Activated CD8-positive, alpha-beta memory T cell treated with anti-CD3 and anti-CD28 coated beads, Interleukin-2, amount 10 ng/mL, durations not matched to agents 7 days and 5 days (primary cell): ENCODE measurements around the gene ATP1A1. TPM values are rescaled to one million over a fixed set of nuclear protein-coding genes. Genes with fewer than 3 reads are reported as not detected.

Source experiments
- ATAC-seq: fragments of 150-1000 bp; cut with Tn5 transposase; one replicate; pipeline ENCODE4 v1.10.0; 2021; ENCODE audit warnings: moderate library complexity
- CTCF ChIA-PET: fragments of 350-600 bp; sonication (Branson Sonifier 250); formaldehyde crosslinking; loops from one replicate; lab custom pipeline; 2021; ENCODE audit warnings: antibody characterized with exemption; lab: Charles Lee
- DNase-seq: peaks from one replicate; pipeline ENCODE4 v3.0.0-alpha.2; 2020
- H3K27ac Mint-ChIP-seq: one replicate; pipeline ENCODE4 v1.8.0; 2021; ENCODE audit warnings: mild to moderate bottlenecking, mixed read lengths
- H3K27me3 Mint-ChIP-seq: one replicate; pipeline ENCODE4 v1.8.0; 2021; ENCODE audit warnings: mixed read lengths
- H3K36me3 Mint-ChIP-seq: one replicate; pipeline ENCODE4 v1.8.0; 2021; ENCODE audit warnings: mild to moderate bottlenecking, mixed read lengths
- H3K4me1 Mint-ChIP-seq: one replicate; pipeline ENCODE4 v1.8.0; 2021; ENCODE audit warnings: mixed read lengths
- H3K4me3 Mint-ChIP-seq: one replicate; pipeline ENCODE4 v1.8.0; 2021; ENCODE audit warnings: mild to moderate bottlenecking, moderate library complexity, mixed read lengths
- H3K9me3 Mint-ChIP-seq: one replicate; pipeline ENCODE4 v1.8.0; 2022; ENCODE audit warnings: low read depth, mixed read lengths
- total RNA-seq, 2 experiments: library from RNA; stranded (reverse); gene quantifications; one replicate each; pipeline ENCODE4 v1.2.3, GENCODE V29; 2021

ATP1A1 gene
- total RNA-seq, 2 experiments from 2014 or later, result 169 to 206 TPM

GRCh38 chr1:116377541-116378529 is 4.8 kb downstream of the ATP1A1 start:
- CTCF ChIA-PET, result interaction anchor here (0.6 to 3.7 kb wide), 4 partner anchors 10 to 108 kb away, joined by 3 to 14 read pairs (median 3); no protein-coding TSS in a partner anchor
- peaks cover 14% of the 10 kb centered on the region for H3K36me3 Mint-ChIP-seq
- peaks cover 64% of the 10 kb centered on the region for H3K4me1 Mint-ChIP-seq
- H3K27ac Mint-ChIP-seq, result peak overlapping the region; percentile 92
- H3K4me3 Mint-ChIP-seq, result peak overlapping the region; percentile 80
- DNase-seq, result peak; percentile 67
- H3K9me3 Mint-ChIP-seq, result no peaks in the 10 kb centered on the region
- H3K27me3 Mint-ChIP-seq, result no peaks in the 10 kb centered on the region
- peak; percentile 66 for ATAC-seq

- CTCF ChIA-PET, result no interaction called here
- peaks cover 70% of the 10 kb centered on the region for H3K4me1 Mint-ChIP-seq
- no peak for ATAC-seq
- no peak for DNase-seq
- no peak overlapping the region for H3K27ac Mint-ChIP-seq
- no peak overlapping the region for H3K4me3 Mint-ChIP-seq
- peaks cover 16% of the 10 kb centered on the region for H3K36me3 Mint-ChIP-seq
- no peaks in the 10 kb centered on the region for H3K9me3 Mint-ChIP-seq
- no peaks in the 10 kb centered on the region for H3K27me3 Mint-ChIP-seq
These were observed 6.1 kb downstream of the ATP1A1 start for GRCh38 chr1:116379057-116379630.

GRCh38 chr1:116379674-116380498 is 6.8 kb downstream of the ATP1A1 start:
- no peak for ATAC-seq
- no peak overlapping the region for H3K4me3 Mint-ChIP-seq
- no peaks in the 10 kb centered on the region for H3K9me3 Mint-ChIP-seq
- H3K27ac Mint-ChIP-seq, result no peak overlapping the region
- CTCF ChIA-PET, result no interaction called here
- H3K27me3 Mint-ChIP-seq, result no peaks in the 10 kb centered on the region
- peaks cover 64% of the 10 kb centered on the region for H3K4me1 Mint-ChIP-seq
- H3K36me3 Mint-ChIP-seq, result peaks cover 19% of the 10 kb centered on the region
- no peak for DNase-seq

- CTCF ChIA-PET, result no interaction called here
- no peak for DNase-seq
- Mint-ChIP-seq H3K4me3 (no peak overlapping the region), H3K27me3 (no peaks in the 10 kb centered on the region), H3K4me1 (peaks cover 56% of the 10 kb centered on the region), H3K9me3 (no peaks in the 10 kb centered on the region), H3K36me3 (peaks cover 24% of the 10 kb centered on the region), H3K27ac (no peak overlapping the region)
- no peak for ATAC-seq
These were observed 7.6 kb downstream of the ATP1A1 start for GRCh38 chr1:116380499-116381242.

GRCh38 chr1:116382321-116382720 is 9.3 kb downstream of the ATP1A1 start:
- Mint-ChIP-seq H3K27ac (no peak overlapping the region), H3K36me3 (peaks cover 32% of the 10 kb centered on the region)
- no peak for ATAC-seq

GRCh38 chr1:116382857-116383483 is 9.9 kb downstream of the ATP1A1 start:
- ATAC-seq, result no peak
- Mint-ChIP-seq H3K4me1 (peaks cover 38% of the 10 kb centered on the region), H3K27ac (no peak overlapping the region), H3K36me3 (peaks cover 38% of the 10 kb centered on the region), H3K9me3 (no peaks in the 10 kb centered on the region), H3K4me3 (no peak overlapping the region), H3K27me3 (no peaks in the 10 kb centered on the region)
- DNase-seq, result no peak
- CTCF ChIA-PET, result interaction anchor here (0.7 to 1.8 kb wide), 3 partner anchors 19 to 244 kb away, joined by 3 to 6 read pairs (median 3); no protein-coding TSS in a partner anchor

More at GRCh38 chr1:116382321-116382720, 9.3 kb downstream of the ATP1A1 start:
- Mint-ChIP-seq H3K27me3 (no peaks in the 10 kb centered on the region), H3K4me3 (no peak overlapping the region), H3K9me3 (no peaks in the 10 kb centered on the region), H3K4me1 (peaks cover 41% of the 10 kb centered on the region)
- DNase-seq, result no peak
- CTCF ChIA-PET, result interaction anchor here (0.9 to 1.8 kb wide), 4 partner anchors 12 to 243 kb away, joined by 3 to 6 read pairs (median 3); no protein-coding TSS in a partner anchor

GRCh38 chr1:116386042-116386441 is 13.0 kb downstream of the ATP1A1 start:
- Mint-ChIP-seq H3K36me3 (peaks cover 57% of the 10 kb centered on the region), H3K27me3 (no peaks in the 10 kb centered on the region), H3K9me3 (no peaks in the 10 kb centered on the region), H3K27ac (no peak overlapping the region), H3K4me1 (peaks cover 47% of the 10 kb centered on the region), H3K4me3 (no peak overlapping the region)
- CTCF ChIA-PET, result interaction anchor here (0.9 to 1.3 kb wide), 2 partner anchors 15 to 113 kb away, joined by 3 to 5 read pairs; no protein-coding TSS in a partner anchor
- ATAC-seq (no peak), DNase-seq (no peak)

GRCh38 chr1:116387551-116387950 is 14.5 kb downstream of the ATP1A1 start:
- H3K27ac Mint-ChIP-seq, result no peak overlapping the region

GRCh38 chr1:116388122-116388521 is 15.1 kb downstream of the ATP1A1 start:
- CTCF ChIA-PET, result interaction anchor here (0.8 to 2.5 kb wide), 2 partner anchors 11 to 249 kb away, joined by 3 to 8 read pairs; no protein-coding TSS in a partner anchor
- no peak overlapping the region for H3K4me3 Mint-ChIP-seq
- no peak for ATAC-seq

More at GRCh38 chr1:116387551-116387950, 14.5 kb downstream of the ATP1A1 start:
- peaks cover 65% of the 10 kb centered on the region for H3K36me3 Mint-ChIP-seq
- no peaks in the 10 kb centered on the region for H3K9me3 Mint-ChIP-seq
- no peaks in the 10 kb centered on the region for H3K27me3 Mint-ChIP-seq
- no peak overlapping the region for H3K4me3 Mint-ChIP-seq
- peaks cover 54% of the 10 kb centered on the region for H3K4me1 Mint-ChIP-seq
- CTCF ChIA-PET, result interaction anchor here (0.8 to 2.5 kb wide), 2 partner anchors 10 to 248 kb away, joined by 3 to 8 read pairs; no protein-coding TSS in a partner anchor
- no peak for DNase-seq
- ATAC-seq, result no peak

GRCh38 chr1:116389013-116389412 is 16.0 kb downstream of the ATP1A1 start:
- peaks cover 73% of the 10 kb centered on the region for H3K36me3 Mint-ChIP-seq
- no peaks in the 10 kb centered on the region for H3K9me3 Mint-ChIP-seq
- no peak overlapping the region for H3K4me3 Mint-ChIP-seq
- no peak overlapping the region for H3K27ac Mint-ChIP-seq
- H3K4me1 Mint-ChIP-seq, result peaks cover 51% of the 10 kb centered on the region
- ATAC-seq, result no peak
- no peaks in the 10 kb centered on the region for H3K27me3 Mint-ChIP-seq
- CTCF ChIA-PET, result interaction anchor here (1.1 to 2.5 kb wide), 2 partner anchors 96 to 249 kb away, joined by 5 to 8 read pairs; no protein-coding TSS in a partner anchor
- DNase-seq, result no peak

More at GRCh38 chr1:116388122-116388521, 15.1 kb downstream of the ATP1A1 start:
- H3K9me3 Mint-ChIP-seq, result no peaks in the 10 kb centered on the region
- no peaks in the 10 kb centered on the region for H3K27me3 Mint-ChIP-seq
- peaks cover 71% of the 10 kb centered on the region for H3K36me3 Mint-ChIP-seq
- peaks cover 56% of the 10 kb centered on the region for H3K4me1 Mint-ChIP-seq
- no peak overlapping the region for H3K27ac Mint-ChIP-seq
- no peak for DNase-seq

GRCh38 chr1:116389686-116390085 is 16.6 kb downstream of the ATP1A1 start:
- peaks cover 77% of the 10 kb centered on the region for H3K36me3 Mint-ChIP-seq
- H3K27ac Mint-ChIP-seq, result no peak overlapping the region
- no peak overlapping the region for H3K4me3 Mint-ChIP-seq
- DNase-seq, result no peak
- peaks cover 51% of the 10 kb centered on the region for H3K4me1 Mint-ChIP-seq
- H3K27me3 Mint-ChIP-seq, result no peaks in the 10 kb centered on the region
- CTCF ChIA-PET, result interaction anchor here (1.1 to 2.1 kb wide), 3 partner anchors 13 to 96 kb away, joined by 3 to 5 read pairs (median 5); no protein-coding TSS in a partner anchor
- ATAC-seq, result no peak
- no peaks in the 10 kb centered on the region for H3K9me3 Mint-ChIP-seq
